Right lobe of liver (tissue), 6 donors: ENCODE results near the gene MYO3B. TPM values are rescaled to one million over a fixed set of nuclear protein-coding genes. Genes with fewer than 3 reads are reported as not detected.

ENCODE experiments used
- ATAC-seq, 4 donors: fragments of 200-7000 bp; cut with Tn5 transposase; one replicate each; pipeline ENCODE4 v1.9.1; 2020; ENCODE audit warnings: mild to moderate bottlenecking in 4 of 4, moderate library complexity in 4 of 4
- DNase-seq, 3 donors: peaks; one replicate each; pipeline ENCODE4 v3.0.0-alpha.2; 2020
- H3K27ac ChIP-seq, 3 donors: fragments of 200-600 bp; one replicate each; pipeline ENCODE4 v1.8.0; 2022
- H3K27me3 ChIP-seq, 2 donors: fragments of 200-600 bp; one replicate each; pipeline ENCODE4 v1.8.0; 2022
- H3K36me3 ChIP-seq, 4 donors: fragments of 200-600 bp; sonication (generic) in 1 of 4; one replicate each; pipeline versions ENCODE4 v1.5.1 to v1.8.0; 2017 to 2022; ENCODE audit warnings: control low read depth in 1 of 4
- H3K4me1 ChIP-seq, 4 donors: fragments of 200-600 bp; sonication (generic) in 1 of 4; one replicate each; pipeline versions ENCODE4 v1.5.1 to v1.8.0; 2017 to 2022; ENCODE audit warnings: control low read depth in 1 of 4
- H3K4me3 ChIP-seq, 3 donors: fragments of 200-600 bp; one replicate each; pipeline ENCODE4 v1.8.0; 2022
- H3K9me3 ChIP-seq, 4 donors: fragments of 200-600 bp; sonication (generic) in 1 of 4; one replicate each; pipeline versions ENCODE4 v1.5.1 to v1.8.0; 2017 to 2022; ENCODE audit warnings: control low read depth in 1 of 4
- POLR2A ChIP-seq: fragments of 450-650 bp; IDR thresholded peaks from one replicate; pipeline ENCODE4 v1.6.1; 2017; ENCODE audit warnings: antibody characterized with exemption, mild to moderate bottlenecking
- WGBS: methylation state at CpG from one replicate; pipeline ENCODE4 v1.1.6; 2018; ENCODE audit warnings: low coverage, low lambda C conversion rate; ENCODE audit not compliant: insufficient coverage; ENCODE audit errors: missing lambda C conversion rate; 5-methylcytosine and 5-hydroxymethylcytosine counted together
- intact Hi-C, 2 donors: fragments of 100-400 bp; cut with DNase I; formaldehyde crosslinking; loops; one replicate each; pipeline versions ENCODE4 v1.11.2 to v1.14.1; 2022
- total RNA-seq, 6 experiments: library from RNA; depleted of rRNA in 2 of 6; stranded (reverse); fragments of >200 nt in 2 of 6; fragmentation: NEBNext Ultra II Directional in 3 of 6; extraction: Animal tissue kit (Norgen Biotek cat#: 25700) in 3 of 6; gene quantifications; one replicate each; pipeline versions ENCODE4 v1.1.0 to v1.2.4, GENCODE V29; 2016 to 2023
- TF ChIP-seq, protein P1 (sequence below), 4 donors: fragments of 200-600 bp in 3 of 4; fragments of 450-650 bp in 1 of 4; IDR thresholded peaks; one replicate each; pipeline versions ENCODE4 v1.5.1 to v1.8.0; 2016 to 2022; ENCODE audit warnings: antibody characterized with exemption in 4 of 4, mild to moderate bottlenecking in 2 of 4
- donor health status: DM: no; HTN: yes; CAD: no.
- donor health status: DM: no; HTN: no; CAD: no.
- donor health status: DM: no; HTN: no; CAD: no.
- donor health status: DM: no; HTN: yes; CAD: no.
- donor health status: DM: no; HTN: yes; CAD: no.

Gene MYO3B
- total RNA-seq, 6 experiments from 2014 or later: 0.18 to 0.25 TPM; not detected in 4

DNA sequence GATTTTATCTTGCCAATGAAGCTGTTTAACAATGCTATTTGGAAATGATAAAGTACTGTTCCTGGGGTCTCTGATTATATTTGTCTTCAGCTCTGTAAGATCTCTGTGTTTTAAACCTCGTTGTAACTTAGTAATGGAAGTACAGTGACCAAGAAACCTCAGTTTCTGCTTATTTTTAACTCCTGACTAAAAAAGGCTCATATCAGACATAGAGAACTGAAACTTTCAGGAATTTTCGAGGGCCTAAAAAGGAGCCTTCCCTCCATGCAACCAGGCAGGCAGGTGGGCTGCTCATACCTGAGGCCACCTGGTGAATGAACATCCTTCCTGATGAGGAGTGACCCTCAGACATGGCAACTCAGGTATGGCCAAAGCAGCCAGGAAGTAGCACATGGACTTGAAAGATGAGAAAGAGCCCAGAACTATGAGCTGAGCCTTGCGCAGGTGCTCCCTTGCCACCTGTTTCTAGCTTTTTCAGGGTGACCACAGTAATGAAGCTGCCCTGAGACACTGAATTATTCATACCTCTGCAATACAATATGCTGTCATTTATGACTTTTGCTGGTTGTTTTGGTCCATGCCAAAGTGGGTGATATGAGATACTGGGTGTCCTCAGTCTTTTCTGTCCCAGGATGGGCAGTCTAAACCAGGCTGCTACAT, 23.9 kb downstream of the MYO3B start:
- no peak for TF ChIP-seq POLR2A
- TF ChIP-seq, protein P1, sequence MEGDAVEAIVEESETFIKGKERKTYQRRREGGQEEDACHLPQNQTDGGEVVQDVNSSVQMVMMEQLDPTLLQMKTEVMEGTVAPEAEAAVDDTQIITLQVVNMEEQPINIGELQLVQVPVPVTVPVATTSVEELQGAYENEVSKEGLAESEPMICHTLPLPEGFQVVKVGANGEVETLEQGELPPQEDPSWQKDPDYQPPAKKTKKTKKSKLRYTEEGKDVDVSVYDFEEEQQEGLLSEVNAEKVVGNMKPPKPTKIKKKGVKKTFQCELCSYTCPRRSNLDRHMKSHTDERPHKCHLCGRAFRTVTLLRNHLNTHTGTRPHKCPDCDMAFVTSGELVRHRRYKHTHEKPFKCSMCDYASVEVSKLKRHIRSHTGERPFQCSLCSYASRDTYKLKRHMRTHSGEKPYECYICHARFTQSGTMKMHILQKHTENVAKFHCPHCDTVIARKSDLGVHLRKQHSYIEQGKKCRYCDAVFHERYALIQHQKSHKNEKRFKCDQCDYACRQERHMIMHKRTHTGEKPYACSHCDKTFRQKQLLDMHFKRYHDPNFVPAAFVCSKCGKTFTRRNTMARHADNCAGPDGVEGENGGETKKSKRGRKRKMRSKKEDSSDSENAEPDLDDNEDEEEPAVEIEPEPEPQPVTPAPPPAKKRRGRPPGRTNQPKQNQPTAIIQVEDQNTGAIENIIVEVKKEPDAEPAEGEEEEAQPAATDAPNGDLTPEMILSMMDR (IDR thresholded peaks at IDR 0.05): no peak
- 53% methylated on average over 3 of the region's 3 CpGs for WGBS
- ATAC-seq: no peak

DNA sequence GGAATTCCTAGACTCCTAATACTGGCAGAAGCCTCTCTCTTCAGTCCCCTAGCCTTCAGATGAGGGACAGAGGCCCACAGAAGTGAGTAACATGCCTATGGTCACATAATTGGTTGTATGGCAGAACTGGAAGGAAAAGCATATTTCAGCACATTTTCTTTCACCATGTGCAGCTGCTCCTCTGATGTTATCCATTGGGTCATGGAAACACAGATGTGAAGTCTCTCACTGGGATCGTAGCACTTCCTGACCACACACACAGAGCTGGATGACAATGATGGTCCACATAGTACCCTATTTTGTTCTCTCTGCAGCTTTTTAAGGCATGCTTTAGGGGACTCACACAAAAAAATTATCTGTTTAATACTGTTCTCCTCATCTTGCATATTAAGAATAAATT, 24.5 kb downstream of the MYO3B start:
- H3K27ac ChIP-seq: no peak overlapping the region
- no peak for TF ChIP-seq POLR2A
- TF ChIP-seq, protein P1 (IDR thresholded peaks at IDR 0.05): no peak
- intact Hi-C loops: no loop called here
- no peak overlapping the region for H3K4me3 ChIP-seq
- no peaks in the 10 kb centered on the region for H3K9me3 ChIP-seq
- ATAC-seq: no peak
- no peaks in the 10 kb centered on the region for H3K4me1 ChIP-seq
- H3K27me3 ChIP-seq: no peaks in the 10 kb centered on the region
- no peaks in the 10 kb centered on the region for H3K36me3 ChIP-seq
- DNase-seq: no peak
- WGBS: 38% methylated on average over 1 of the region's 1 CpG

More for the DNA sequence above, 23.9 kb downstream of the MYO3B start:
- Histone ChIP-seq H3K9me3 (no peaks in the 10 kb centered on the region), H3K27me3 (no peaks in the 10 kb centered on the region), H3K36me3 (no peaks in the 10 kb centered on the region), H3K4me1 (no peaks in the 10 kb centered on the region), H3K4me3 (no peak overlapping the region), H3K27ac (no peak overlapping the region)
- DNase-seq: no peak
- intact Hi-C loops: no loop called here

DNA sequence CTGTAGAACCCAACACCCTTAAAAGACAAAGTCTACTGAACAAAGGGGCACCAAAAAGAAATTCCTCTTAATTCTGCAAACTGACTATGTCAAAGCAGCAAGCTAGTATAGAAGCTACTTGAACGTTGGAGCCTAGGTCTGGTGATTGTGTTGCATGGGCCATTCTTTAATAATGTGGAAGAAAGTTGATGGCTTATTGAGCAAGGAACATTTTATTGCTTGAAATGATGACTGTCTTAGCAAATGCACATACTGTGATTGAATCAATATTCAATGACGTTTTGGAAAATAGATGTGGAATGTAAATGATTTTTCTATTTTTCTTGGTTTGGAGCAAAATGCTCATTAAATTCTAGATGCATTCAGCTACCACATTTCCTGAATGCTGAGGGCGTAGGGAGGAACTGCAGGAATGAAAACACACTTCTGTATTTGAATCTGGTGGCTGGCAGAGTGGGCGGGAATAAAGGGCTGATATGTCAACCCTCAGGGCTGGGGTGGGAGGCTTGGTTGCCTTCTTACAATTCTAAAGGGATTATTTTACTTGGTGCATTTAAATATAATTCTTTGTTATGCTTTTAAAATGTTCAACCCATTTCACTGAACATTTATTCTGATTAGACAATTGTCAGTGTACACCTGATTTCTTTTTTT, 26.5 kb downstream of the MYO3B start:
- 55% methylated on average over 4 of the region's 4 CpGs for WGBS
- intact Hi-C loops: no loop called here
- no peaks in the 10 kb centered on the region for H3K27me3 ChIP-seq

DNA sequence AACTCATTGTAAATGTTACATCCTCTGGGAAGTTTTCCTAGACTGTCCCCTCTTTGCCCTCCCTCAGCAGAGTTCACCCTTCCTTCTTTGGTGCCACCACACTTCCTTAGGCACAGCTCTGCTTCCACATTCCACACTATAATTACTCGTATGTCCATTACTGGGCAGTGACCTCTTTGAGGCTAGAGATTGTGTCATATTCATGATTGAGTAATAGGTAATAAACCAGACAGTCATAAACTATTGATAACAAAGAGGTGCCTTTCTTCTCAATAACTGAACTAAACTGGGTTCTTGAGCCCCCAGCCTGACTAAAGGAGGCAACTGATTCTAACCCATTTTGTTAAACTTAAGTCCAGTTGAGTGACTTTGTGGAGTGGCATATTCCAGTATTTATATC, 28.3 kb downstream of the MYO3B start:
- DNase-seq: no peak

More for the DNA sequence above, 26.5 kb downstream of the MYO3B start:
- DNase-seq: no peak
- Histone ChIP-seq H3K27ac (no peak overlapping the region), H3K4me3 (no peak overlapping the region), H3K9me3 (no peaks in the 10 kb centered on the region), H3K36me3 (no peaks in the 10 kb centered on the region), H3K4me1 (no peaks in the 10 kb centered on the region)
- TF ChIP-seq, protein P1 (IDR thresholded peaks at IDR 0.05): no peak
- TF ChIP-seq POLR2A: no peak
- no peak for ATAC-seq

More for the DNA sequence above, 28.3 kb downstream of the MYO3B start:
- no peak overlapping the region for H3K4me3 ChIP-seq
- TF ChIP-seq, protein P1 (IDR thresholded peaks at IDR 0.05): no peak
- TF ChIP-seq POLR2A: no peak
- 28% methylated on average over 1 of the region's 1 CpG for WGBS
- H3K27ac ChIP-seq: no peak overlapping the region
- no peak for ATAC-seq
- no peaks in the 10 kb centered on the region for H3K36me3 ChIP-seq
- H3K27me3 ChIP-seq: no peaks in the 10 kb centered on the region
- H3K9me3 ChIP-seq: peaks cover 0 to 5% (median 2%) of the 10 kb centered on the region in 4 donors
- intact Hi-C loops: no loop called here
- no peaks in the 10 kb centered on the region for H3K4me1 ChIP-seq
